GM19025 (cell line): Measurements from ENCODE around the gene SEC14L3.

Experiments
- ATAC-seq: cut with Tn5 transposase; IDR thresholded peaks from one replicate; pipeline ENCODE4 v1.9.1; 2021; ENCODE audit warnings: mild to moderate bottlenecking, low read depth, moderate library complexity; ENCODE audit not compliant: unreplicated experiment

SEC14L3 gene

DNA sequence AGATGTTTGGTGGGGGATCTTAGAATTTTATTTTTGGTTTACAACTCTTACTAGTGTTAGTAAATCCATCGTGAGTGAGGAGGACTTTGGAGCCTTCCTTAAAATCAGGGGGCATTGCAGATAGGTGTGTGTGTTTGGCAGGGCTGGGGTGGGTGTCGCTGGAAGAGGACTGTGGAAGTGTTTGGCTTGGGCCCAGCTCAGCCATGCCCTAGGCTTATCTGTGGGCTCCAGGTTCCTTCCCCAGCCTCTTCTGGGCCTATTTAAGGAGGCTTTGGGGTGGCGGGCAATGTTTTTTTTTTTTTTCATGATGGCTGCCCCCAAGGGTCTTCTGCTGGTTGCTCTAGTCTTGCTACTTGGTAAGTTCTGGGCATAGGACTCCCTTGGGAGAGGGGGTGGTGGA lies 24.2 kb downstream of the SEC14L3 start:
- no peak for ATAC-seq

DNA sequence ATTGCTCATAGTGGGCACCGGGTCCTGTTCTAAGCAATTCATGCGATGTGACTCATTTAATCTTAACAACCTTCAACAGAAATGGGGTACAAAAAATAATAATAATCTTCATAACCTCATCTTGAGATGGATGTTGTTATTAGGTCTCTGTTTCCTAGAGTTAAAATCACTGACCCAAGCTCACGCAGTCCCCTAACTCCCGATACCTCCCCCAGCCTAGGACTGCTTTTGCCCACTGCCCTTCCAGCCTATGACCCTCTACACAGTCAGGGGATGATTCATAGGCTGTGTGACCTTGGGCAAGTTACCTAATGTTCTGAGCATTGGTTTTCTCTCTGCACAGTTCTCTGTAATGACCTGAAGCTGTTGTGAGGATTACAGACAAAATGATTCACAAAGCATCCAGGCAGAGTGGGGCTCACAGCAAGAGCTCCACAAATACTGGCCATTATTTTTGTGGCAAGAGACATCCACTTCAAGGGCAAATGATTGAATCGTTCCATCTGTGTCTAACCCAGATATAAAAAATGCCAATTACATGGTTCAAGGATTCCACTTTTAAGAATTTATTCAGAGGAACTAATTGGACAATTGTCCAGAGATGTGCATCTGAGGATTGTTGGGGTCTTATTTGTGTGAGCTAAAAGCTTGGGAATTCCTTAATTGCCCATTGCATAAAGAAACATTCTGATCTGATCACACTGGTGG lies 26.2 kb downstream of the SEC14L3 start:
- no peak for ATAC-seq

DNA sequence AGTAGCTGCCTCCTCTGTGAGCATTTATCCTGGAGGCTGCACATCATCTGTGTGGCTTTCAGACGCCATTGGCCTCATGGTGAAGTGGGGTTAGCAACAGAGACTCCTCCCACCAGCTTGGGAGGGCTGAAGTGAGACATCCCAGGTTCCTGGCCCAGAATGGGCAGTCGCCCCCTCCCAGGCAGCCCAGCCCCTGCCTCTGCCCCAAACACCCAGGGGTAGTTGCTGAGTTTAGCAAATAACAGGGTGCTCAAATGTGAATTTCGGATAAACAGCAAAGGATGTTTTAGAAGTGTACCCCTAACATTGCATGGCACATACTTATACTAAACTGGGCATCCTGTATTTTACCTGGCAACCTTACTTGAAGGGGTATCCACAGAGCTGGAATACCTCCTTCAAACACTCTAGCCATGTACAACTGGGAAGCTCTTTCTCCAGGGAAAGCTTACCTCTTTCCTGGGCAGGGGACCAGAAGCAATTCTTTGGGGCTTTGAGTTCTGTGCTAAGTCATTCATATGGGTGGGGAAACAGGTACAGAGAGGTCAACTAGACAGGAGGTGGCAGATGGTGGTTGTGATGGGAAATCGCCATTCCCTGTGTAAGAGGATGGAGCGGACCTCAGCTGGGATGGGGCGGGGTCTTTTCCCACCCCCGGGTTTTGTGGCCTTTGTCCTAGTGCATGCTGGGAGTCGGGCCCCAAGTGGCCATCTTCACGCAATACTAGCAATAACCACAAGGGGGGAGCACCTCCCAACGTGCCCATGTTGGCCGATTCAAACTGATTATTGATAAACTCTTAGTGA lies 27.0 kb downstream of the SEC14L3 start:
- ATAC-seq = no peak

DNA sequence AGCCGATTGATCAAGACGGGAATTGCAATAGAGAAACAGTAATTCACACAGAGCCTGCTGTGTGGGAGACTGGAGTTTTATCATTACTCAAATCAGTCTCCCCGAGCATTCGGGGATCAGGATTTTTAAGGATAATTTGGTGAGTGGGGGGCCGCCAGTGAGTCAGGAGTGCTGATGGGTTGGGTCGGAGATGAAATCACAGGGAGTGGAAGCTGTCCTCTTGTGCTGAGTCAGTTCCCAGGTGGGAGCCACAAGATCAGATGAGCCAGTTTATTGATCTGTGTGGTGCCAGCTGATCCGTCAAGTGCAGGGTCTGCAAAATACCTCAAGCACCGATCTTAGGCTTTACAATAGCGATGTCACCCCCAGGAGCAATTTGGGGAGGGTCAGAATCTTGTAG lies 30.7 kb downstream of the SEC14L3 start:
- no peak for ATAC-seq

DNA sequence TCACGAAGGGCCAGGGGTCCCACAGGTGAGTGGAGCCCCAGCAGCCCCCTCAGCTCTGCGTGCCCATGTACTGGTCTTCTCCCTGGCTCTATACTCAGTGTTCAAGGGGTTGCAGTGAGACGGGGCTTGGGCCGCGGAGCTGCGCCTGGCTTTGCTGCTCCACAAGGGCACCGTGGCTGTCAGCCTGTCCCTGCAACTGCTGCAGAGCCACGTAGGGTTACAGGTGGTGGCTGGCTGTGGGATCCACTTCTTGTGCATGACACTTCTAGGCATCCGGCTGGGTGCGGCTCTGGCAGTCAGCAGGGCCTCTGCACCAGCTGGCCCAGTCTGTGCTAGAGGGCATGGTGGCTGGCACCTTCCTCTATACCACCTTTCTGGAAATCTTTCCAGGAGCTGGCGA lies 32.0 kb downstream of the SEC14L3 start:
- no peak for ATAC-seq

DNA sequence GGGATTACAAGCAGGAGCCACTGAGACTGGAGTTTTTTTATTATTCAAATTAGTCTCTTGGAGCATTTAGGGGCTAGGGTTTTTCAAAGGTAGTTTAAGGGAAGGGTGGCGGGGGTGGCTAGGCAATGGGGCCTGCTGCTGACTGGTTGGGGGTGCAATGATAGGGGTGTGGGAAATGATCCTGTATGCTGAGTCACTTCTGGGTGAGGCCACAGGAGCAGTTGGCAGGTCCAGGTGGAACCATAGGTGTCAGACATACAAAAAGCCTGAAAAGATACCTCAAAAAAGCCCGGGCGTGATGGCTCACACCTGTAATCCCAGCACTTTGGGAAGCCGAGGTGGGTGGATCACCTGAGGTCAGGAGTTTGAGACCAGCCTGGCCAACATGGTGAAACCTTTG lies 32.6 kb downstream of the SEC14L3 start:
- no peak for ATAC-seq

DNA sequence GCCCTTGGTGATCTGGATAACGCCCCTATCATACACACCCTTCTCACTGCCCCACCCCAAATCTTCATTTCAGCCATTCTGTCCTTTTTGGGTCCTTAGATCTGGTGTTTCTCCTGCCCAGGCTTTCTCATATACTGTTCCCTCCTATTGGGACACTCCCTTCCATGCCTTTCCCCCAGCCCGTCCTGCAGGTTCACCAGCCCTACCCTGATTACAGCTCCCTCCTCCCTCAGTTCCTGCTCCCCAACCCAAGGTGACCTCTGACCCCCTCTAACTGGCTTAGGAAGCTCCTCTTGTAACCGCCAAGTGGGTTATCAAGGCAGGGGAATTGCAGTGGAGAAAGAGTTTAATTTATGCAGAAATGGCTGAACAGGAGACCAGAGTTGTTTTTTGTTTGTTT lies 33.3 kb downstream of the SEC14L3 start:
- no peak for ATAC-seq

DNA sequence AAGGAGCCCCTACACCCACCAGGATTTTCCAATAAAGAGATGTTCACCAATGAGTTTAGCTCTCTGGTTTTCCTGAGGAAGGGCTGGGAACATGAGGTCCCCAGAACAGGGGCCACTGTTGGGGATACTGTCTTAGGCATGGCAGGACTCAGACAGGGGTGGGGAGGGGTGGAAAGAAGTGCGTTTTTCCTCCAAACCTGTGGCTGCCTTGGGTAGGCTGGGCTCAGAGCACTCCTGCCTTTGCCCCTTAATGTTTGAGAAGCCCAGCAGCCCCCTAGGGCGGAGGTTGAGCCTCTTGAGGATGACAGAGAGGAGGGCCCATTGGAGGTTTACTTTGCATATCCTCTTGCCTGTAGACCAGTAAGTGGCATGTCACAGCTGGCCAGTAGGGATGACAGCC lies 35.6 kb downstream of the SEC14L3 start:
- no peak for ATAC-seq

DNA sequence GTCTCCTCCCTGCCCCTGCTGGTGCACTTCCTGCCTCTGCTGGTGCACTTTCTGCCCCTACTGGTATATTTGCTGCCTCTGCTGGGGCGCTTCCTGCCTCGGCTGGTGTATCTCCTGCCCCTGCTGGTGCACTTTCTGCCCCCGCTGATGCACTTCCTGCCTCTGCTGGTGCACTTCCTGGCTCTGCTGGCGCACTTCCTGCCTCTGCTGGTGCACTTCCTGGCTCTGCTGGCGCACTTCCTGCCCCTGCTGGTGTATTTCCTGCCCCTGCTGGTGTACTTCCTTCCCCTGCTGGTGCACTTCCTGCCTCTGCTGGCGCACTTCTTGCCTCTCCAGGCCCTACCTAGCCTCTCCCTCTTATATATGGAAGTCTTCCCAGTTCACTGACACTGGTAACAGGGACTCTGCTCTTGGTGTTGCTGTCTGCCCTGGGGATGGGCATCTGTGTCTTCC lies 36.1 kb downstream of the SEC14L3 start:
- no peak for ATAC-seq

DNA sequence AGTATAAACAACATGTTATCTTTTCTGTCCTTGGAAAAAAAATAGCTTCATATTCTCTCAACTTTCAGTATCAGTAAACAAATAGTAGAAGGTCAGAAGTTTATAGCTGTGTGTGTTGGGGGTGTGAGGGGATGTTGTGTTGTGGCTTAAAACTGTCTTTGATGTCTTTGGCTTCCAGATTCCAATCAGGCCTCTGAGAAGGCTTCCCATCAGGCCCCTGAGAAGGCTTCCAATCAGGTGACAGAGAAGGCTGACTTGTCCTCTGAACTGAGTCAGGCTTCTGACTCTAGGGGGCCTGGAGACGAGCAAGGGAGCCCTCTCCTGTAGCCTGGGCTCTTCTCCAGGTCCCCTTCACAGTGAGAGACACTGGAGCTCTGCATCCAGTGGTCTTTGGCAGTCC lies 37.0 kb downstream of the SEC14L3 start:
- ATAC-seq = no peak

DNA sequence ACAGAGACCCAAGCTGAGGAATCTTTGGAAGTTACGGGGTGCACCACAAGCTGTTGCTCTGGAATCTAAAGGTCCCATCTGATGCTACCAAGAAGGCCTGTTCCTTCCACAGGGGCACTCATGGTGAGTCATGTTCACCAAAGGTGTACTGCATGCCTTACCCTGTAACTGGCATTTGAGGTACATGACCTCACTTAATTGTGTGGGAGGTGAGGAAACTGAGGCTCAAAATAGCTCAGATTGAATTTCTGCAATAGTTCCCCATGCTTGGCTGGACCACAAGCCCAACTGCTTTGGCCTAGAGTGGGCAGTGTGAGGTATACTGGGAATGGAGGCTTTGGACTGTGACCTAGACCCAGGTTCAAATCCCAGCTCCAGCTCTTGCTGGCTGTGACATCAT lies 38.0 kb downstream of the SEC14L3 start:
- no peak for ATAC-seq

DNA sequence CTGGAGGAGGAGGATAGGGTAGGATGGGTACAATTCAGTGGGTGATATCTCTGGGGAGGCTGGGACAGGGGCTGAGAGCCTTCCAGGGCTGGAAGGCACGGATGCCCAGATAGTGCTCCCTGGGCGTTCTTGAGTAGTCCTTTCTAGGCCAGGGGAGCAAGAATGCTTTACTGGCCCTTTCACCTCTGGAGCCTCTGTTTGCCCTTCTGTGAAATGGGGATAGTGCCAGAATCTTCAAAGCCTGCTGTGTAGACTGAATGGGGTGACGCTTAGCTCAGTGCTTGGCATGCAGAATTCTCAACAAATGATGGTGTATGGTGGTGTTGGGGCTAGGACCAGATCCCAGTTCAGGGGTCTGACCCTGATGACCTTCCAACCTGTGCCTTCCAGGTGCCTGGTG lies 38.6 kb downstream of the SEC14L3 start:
- no peak for ATAC-seq

DNA sequence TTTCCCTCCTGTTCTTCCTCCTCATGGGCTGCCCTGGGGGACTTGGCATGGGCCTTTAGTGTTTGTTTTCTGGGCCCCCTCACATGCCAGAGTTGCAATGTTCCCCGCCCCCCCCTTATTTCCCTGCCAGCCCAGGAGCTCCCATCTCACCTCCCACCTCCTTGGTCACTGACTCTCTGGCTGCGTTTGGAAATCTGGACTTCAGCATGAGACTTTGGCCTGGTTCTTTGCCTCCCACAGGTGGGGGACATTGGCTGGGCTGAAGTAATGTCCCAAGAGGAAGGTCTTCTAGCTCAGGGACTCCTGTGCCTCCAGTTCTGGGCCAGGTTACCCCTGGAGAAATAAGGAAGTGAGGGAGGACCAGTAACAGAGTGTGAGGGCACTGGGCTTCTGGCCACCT lies 39.3 kb downstream of the SEC14L3 start:
- no peak for ATAC-seq

DNA sequence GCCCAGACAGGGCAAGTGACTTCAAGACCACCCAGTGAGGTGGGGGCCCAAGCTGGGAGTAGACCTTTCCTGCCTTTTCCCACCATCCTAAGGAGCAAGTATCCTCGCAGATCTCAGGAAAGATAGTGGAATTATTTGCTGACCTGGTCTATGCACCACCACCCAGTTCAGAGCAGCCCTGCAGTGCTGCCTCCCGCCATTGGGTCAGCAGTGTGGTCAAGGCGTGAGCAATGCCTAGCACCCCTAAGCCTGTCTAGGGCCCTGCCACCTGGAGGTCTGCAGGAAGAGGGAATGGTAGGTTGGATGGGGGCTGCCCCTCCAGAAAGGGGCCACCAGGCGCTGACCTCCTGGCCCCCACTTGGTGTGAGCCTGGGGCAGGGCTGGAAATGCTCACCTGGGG lies 39.7 kb downstream of the SEC14L3 start:
- ATAC-seq = no peak

DNA sequence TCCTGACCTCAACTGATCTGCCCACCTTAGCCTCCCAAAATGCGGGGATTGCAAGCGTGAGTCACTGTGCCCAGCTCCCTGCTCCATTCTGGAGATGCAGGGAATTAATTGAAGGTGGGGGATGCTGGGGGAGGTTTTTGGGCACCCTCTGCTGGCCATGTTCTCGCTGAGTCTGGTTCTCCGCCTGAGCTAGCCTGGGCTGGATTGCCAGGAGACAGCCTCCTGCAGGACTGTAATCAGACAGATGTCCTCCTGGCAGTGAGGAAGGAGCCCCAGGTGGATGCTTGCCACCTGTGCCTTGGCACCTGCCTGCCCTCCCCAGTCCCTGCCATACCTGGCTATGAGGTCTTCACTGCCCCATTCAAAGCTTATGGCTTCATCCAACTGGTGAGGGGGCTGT lies 40.9 kb downstream of the SEC14L3 start:
- ATAC-seq = no peak

DNA sequence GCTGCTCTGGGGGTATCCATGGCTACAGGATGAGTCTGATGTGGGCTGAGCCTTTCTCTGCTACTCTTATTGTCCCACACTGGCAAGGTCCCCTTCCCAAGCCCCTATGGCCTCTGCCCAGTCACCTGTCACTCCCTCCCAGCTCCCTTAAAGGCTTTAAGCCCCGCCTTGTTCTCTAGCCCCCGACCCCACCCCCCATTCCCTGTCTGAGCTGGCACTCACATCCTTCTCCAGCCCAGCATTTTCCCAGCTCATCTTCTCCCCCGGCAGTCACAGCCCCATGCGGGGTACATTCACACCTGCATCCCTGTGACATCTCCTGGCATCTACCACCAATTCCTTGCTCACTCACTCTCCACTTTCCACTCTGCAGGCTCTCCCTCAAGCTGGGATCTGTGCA lies 41.9 kb downstream of the SEC14L3 start:
- ATAC-seq = no peak

DNA sequence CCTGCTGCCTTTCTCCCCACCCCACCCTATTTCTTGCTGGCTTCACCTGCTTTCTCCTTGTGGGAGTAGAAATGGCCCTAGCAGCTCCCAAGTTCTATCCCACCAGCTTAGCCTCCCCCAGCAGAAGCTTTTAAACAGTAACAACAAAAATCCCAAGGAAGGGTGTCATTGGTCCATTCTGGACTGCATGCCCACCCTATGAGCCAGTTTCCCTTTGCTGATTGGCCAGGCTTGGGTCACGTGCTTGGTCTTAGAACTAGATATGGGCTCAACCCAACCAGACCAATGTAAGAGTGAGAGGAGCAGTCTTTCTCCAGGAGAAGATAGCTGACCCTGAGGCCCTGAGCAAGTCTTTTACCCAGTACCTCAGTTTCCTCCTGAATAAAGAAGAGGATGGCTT lies 43.9 kb downstream of the SEC14L3 start:
- ATAC-seq = no peak

DNA sequence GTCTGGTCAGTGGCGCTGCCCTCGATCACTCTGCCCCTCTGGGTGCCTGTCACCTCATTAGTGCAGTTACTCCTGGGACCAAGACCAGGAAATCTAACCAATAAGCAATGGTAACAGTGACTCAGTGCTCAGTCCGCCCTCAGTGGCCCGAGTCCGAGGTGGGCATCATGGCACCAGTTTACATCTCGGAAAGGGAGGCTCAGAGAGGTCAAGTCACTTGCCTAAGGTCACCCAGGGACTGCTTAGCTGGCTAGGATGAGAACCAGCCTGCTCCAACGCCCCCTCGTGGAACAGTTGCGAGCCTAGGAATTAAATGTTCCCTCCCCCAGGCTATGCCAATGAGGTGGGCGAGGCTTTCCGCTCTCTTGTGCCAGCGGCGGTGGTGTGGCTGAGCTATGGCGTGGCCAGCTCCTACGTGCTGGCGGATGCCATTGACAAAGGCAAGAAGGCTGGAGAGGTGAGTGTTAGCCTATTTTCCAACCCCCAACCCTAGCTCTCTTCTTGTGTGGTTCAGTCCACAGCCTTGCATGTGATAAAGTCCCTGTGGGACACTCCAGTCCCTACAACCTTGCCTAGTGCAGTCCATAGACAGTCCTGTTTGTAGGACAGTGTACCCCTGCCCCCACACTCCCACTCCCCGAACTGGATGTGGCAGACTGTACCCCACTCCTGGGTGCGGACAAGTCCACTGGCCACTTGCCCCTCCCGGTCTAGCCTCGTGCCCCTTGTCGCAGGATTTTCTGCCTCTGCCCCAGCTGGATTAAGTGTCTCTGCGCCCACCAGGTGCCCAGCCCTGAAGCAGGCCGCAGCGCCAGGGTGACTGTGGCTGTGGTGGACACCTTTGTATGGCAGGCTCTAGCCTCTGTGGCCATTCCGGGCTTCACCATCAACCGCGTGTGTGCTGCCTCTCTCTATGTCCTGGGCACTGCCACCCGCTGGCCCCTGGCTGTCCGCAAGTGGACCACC lies 45.1 kb downstream of the SEC14L3 start:
- ATAC-seq = no peak

DNA sequence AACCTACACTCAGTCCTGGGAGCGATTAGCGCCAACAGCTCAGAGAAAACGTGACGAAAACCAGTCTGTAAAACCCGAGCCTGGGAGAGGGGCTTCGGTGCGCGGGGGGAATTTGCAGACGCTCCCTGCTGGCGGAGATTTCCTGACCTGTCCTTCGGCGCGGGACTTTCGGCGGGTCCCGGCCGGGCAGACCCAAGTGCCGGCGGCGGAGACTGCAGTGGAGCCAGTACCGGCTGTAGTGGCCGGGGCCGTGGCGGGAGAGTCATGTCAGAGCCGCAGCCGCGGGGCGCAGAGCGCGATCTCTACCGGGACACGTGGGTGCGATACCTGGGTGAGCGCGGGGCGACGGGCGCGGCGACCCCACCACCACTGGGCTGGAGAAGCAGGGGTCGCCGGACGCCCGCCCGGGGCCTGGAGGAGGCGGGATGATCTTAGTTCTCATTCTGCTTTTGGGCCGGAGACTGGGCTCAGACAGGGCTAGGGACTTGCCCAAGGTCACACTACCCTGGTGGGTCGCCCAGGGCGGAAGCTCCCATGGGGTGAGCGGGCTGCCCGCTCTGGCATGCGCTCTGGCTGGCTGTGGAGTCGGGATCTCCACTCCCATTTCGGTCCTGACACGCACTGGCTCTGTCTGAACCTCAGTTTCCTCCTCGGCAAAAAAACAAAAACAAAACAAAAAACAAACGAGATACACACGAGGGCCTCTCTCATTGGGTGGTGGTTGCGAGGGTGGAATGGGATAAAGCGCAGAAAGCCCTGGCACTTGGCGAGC lies 46.0 kb downstream of the SEC14L3 start, which contains the start of gene MTFP1:
Gene MTFP1 (plus strand): TSS at position 153 of the 772 bp plus-strand sequence. CDS start 112 bp downstream, at position 265.
- ATAC-seq = no peak

DNA sequence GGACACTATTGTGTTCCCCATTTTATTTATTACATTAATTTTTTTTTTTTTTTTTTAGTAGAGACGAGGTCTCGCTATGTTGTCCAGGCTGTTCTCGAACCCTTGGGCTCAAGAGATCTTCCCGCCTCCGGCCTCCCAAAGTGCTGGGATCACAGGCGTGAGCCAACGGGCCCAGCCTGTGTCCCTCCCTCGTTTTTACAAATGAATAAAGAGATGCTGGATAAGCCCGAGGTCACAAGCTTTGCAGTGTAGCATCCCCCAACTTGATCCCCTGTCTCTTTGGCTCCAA lies 46.5 kb downstream of the SEC14L3 start:
- ATAC-seq = no peak
